Endothelial cell (in vitro differentiated cells): ENCODE measurements around the gene TLR9. TPM values are rescaled to one million over a fixed set of nuclear protein-coding genes. Genes with fewer than 3 reads are reported as not detected.

Experiments
- DNase-seq: peaks from one replicate; pipeline ENCODE4 v3.0.0; 2021; ENCODE audit warnings: low spot score
- H3K27ac Mint-ChIP-seq: one replicate; pipeline ENCODE4 v1.8.0; 2021; ENCODE audit warnings: mixed read lengths, inconsistent platforms; ENCODE audit not compliant: unreplicated experiment
- H3K27me3 Mint-ChIP-seq: one replicate; pipeline ENCODE4 v1.8.0; 2021; ENCODE audit warnings: mild to moderate bottlenecking, moderate library complexity, mixed read lengths, inconsistent platforms; ENCODE audit not compliant: unreplicated experiment
- H3K36me3 Mint-ChIP-seq: one replicate; pipeline ENCODE4 v1.8.0; 2021; ENCODE audit warnings: mild to moderate bottlenecking, low read depth, mixed read lengths, inconsistent platforms; ENCODE audit not compliant: unreplicated experiment
- H3K4me1 Mint-ChIP-seq: one replicate; pipeline ENCODE4 v1.8.0; 2021; ENCODE audit warnings: mild to moderate bottlenecking, mixed read lengths, inconsistent platforms; ENCODE audit not compliant: unreplicated experiment
- H3K4me3 Mint-ChIP-seq: one replicate; pipeline ENCODE4 v1.8.0; 2021; ENCODE audit warnings: mild to moderate bottlenecking, mixed read lengths, inconsistent platforms; ENCODE audit not compliant: unreplicated experiment
- H3K9me3 Mint-ChIP-seq: one replicate; pipeline ENCODE4 v1.8.0; 2021; ENCODE audit warnings: mixed read lengths, inconsistent platforms; ENCODE audit not compliant: unreplicated experiment
- total RNA-seq: library from RNA; stranded (reverse); fragmentation: NEBNext Ultra II Directional; extraction: Animal tissue kit (Norgen Biotek cat#: 25700); gene quantifications from one replicate; pipeline ENCODE4 v1.2.1, GENCODE V29; 2021; ENCODE audit not compliant: unreplicated experiment
- TF ChIP-seq, protein P1 (sequence below): fragments of 200-600 bp; sonication (generic); IDR thresholded peaks from one replicate; pipeline ENCODE4 v1.5.0; 2021; ENCODE audit warnings: antibody characterized with exemption; ENCODE audit not compliant: unreplicated experiment

The TLR9 gene
- total RNA-seq, 1 donor from 2014 or later = not detected

GRCh38 chr3:52198643-52199608, 26.5 kb downstream of the TLR9 start:
- peak overlapping the region; percentile 99 for H3K4me3 Mint-ChIP-seq
- peaks cover 28% of the 10 kb centered on the region for H3K36me3 Mint-ChIP-seq
- TF ChIP-seq, protein P1, sequence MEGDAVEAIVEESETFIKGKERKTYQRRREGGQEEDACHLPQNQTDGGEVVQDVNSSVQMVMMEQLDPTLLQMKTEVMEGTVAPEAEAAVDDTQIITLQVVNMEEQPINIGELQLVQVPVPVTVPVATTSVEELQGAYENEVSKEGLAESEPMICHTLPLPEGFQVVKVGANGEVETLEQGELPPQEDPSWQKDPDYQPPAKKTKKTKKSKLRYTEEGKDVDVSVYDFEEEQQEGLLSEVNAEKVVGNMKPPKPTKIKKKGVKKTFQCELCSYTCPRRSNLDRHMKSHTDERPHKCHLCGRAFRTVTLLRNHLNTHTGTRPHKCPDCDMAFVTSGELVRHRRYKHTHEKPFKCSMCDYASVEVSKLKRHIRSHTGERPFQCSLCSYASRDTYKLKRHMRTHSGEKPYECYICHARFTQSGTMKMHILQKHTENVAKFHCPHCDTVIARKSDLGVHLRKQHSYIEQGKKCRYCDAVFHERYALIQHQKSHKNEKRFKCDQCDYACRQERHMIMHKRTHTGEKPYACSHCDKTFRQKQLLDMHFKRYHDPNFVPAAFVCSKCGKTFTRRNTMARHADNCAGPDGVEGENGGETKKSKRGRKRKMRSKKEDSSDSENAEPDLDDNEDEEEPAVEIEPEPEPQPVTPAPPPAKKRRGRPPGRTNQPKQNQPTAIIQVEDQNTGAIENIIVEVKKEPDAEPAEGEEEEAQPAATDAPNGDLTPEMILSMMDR = no peak

DNA sequence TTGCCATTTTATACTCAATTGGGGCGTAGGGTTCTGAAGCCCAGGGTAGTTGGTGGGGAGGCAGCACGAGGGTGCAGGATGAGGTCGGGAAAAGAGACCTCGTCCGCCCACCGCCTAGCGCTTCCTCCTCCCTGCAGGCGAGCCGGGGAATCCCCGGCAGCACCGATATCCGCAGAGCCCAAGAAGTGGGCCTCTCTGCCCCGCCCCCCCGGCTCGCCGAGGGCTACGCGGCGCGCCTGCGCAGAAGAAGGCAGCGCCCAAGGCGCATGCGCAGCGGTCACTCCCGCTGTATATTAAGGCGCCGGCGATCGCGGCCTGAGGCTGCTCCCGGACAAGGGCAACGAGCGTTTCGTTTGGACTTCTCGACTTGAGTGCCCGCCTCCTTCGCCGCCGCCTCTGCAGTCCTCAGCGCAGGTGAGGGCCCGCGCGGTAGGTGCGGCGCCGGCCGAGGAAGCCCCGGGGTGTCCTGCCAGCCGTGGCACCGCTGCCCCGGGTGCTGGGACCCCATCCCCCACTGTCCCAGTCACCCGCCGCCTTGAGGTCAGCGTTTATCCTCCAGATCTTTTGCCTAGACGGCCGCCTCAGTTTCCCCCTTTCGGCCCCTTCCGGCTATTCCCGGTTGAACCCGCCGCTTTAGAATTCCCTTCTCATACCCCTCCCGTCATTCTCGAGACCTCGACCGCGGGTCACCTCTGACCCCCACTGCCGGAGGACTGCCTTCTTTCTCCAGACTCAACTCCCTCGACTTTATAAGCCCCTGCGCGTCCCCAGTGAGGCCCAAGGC, 27.4 kb downstream of the TLR9 start, which contains the start of gene ALAS1:
Gene ALAS1, plus strand, starts transcription at position 319 of the 784 bp plus-strand sequence. CDS start 1,082 bp downstream, outside the sequence.
- H3K27me3 Mint-ChIP-seq = peaks cover 3% of the 10 kb centered on the region
- no peaks in the 10 kb centered on the region for H3K9me3 Mint-ChIP-seq
- TF ChIP-seq, protein P1 = no peak
- H3K4me3 Mint-ChIP-seq = peak within 1 kb of the TSS; percentile 99
- peak within 1 kb of the TSS; percentile 78 for H3K27ac Mint-ChIP-seq
- DNase-seq = peak; percentile 96
- peaks cover 23% of the 10 kb centered on the region for H3K36me3 Mint-ChIP-seq
- peaks cover 21% of the 10 kb centered on the region for H3K4me1 Mint-ChIP-seq

More at GRCh38 chr3:52198643-52199608, 26.5 kb downstream of the TLR9 start:
- Mint-ChIP-seq H3K4me1 (peaks cover 21% of the 10 kb centered on the region), H3K27me3 (peaks cover 3% of the 10 kb centered on the region), H3K27ac (peak overlapping the region; percentile 78), H3K9me3 (no peaks in the 10 kb centered on the region)
- DNase-seq = no peak

GRCh38 chr3:52197499-52197841, 28.0 kb downstream of the TLR9 start:
- TF ChIP-seq, protein P1 = no peak
- Mint-ChIP-seq H3K9me3 (no peaks in the 10 kb centered on the region), H3K36me3 (peaks cover 17% of the 10 kb centered on the region), H3K27me3 (peaks cover 3% of the 10 kb centered on the region), H3K4me1 (peaks cover 21% of the 10 kb centered on the region), H3K27ac (peak overlapping the region; percentile 43), H3K4me3 (peak overlapping the region; percentile 78)
- no peak for DNase-seq

DNA sequence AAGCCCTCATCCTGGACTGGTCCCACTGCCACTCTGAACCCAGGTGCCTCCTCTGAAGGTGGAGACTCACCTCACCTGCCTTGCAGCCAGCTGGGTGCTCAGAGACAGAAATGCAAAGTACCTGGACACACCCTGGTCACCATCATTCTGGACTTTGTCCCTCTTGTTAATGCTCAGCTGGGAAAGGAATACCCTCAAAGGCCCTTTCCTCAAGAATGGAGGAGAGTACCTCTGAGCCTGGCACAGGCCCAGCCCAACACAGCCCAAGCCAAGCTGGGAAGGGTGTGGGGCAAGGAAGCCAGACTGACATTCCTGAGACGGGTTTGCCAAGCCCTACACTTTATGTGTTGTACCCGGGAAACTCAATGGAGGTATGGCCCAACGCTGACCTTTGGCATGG, 28.5 kb downstream of the TLR9 start:
- Mint-ChIP-seq H3K4me1 (peaks cover 21% of the 10 kb centered on the region), H3K36me3 (peaks cover 14% of the 10 kb centered on the region), H3K27ac (no peak overlapping the region), H3K27me3 (peaks cover 3% of the 10 kb centered on the region), H3K9me3 (no peaks in the 10 kb centered on the region), H3K4me3 (no peak overlapping the region)
- DNase-seq = no peak
- TF ChIP-seq, protein P1 = no peak
